Epidermal melanocyte (primary cell): ENCODE data around the gene NRXN3.
A peak's percentile ranks its signal among the peaks of the same experiment; 100 is the strongest.

Source experiments
- DNase-seq: peaks from one replicate; pipeline ENCODE4 v3.0.0; 2011; ENCODE audit warnings: low spot score; ENCODE audit not compliant: insufficient read length

The NRXN3 gene

DNA sequence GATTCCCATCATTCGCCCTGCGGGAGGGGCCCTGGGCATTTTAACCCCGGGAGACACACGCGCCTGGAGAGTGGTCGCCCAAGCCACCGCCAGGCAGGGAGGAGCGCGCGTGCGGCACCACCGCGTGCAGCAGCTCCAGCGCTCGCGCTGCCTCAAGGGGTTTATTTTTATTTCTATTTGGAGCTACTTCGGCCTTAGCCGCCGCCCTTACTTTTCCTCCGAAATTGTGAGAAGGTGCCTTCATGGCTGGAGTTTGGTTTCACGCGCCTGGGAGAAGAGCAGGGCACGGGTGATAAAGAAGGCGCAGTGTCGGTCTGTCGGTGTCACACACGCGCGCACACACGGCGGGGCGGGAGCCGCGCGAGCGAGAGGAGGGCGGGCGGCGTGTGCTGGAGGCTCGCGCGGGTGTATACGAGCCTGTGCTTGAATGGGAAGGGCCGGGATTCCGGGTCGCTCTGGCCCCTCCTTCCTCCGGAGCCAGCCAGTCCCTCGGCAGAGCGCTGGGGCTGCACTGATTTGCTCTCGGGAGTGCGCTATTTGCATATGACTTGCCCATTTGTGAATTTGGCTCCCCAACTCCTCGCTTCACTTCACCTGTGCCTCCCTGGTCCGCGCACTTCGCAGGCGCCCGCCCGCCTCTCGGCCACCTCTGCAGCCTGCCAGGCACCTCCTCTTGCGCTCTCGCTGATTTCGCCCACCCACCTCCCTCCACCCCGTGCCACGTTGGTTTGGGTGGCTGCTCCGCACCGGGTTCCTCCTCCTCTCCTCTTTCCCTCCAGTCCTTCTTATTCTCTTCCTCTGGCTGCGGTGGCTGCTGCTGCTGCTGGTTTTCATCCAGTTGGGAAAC, 1108.8 kb downstream of the NRXN3 start:
- DNase-seq, result peak; percentile 30

DNA sequence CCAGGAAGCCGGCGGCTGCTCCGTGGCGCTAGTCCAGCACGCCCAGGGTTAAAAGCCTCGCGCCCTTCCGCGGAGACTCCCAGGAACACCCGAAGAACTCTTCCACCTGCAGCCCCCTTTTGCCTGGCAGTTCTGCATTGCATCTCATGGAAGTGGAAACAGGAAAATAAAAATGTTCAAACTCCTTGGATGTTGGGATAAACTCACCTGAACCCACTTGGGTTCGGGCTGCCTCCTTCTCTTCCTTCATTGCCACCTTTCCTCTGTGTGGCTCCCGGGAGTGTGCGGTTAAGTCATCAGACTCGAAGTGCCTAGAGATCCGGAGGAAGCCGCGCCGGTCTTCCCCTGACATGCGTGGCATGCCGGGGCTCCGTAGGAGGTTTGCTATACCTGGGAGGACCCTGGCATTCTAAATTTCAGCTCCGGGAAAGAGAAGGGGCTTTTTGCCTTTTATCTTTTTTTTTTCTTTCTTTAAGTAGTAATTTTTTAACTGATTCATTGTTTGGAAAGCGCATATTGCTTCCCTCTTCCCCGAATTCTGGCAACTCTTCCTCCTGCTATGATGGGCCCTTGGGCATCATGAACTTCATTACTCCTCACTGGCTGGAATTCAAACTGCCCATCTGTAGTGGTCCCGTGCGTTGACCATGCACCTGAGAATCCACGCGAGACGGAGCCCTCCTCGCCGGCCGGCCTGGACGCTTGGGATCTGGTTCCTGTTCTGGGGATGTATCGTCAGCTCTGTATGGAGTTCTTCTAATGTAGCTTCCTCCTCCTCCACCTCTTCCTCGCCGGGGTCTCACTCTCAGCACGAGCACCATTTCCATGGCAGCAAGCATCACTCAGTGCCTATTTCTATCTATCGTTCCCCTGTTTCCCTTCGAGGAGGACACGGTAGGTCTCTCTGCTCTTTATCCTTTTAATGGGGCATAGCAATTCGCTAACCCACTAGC, 1109.7 kb downstream of the NRXN3 start:
- no peak for DNase-seq

DNA sequence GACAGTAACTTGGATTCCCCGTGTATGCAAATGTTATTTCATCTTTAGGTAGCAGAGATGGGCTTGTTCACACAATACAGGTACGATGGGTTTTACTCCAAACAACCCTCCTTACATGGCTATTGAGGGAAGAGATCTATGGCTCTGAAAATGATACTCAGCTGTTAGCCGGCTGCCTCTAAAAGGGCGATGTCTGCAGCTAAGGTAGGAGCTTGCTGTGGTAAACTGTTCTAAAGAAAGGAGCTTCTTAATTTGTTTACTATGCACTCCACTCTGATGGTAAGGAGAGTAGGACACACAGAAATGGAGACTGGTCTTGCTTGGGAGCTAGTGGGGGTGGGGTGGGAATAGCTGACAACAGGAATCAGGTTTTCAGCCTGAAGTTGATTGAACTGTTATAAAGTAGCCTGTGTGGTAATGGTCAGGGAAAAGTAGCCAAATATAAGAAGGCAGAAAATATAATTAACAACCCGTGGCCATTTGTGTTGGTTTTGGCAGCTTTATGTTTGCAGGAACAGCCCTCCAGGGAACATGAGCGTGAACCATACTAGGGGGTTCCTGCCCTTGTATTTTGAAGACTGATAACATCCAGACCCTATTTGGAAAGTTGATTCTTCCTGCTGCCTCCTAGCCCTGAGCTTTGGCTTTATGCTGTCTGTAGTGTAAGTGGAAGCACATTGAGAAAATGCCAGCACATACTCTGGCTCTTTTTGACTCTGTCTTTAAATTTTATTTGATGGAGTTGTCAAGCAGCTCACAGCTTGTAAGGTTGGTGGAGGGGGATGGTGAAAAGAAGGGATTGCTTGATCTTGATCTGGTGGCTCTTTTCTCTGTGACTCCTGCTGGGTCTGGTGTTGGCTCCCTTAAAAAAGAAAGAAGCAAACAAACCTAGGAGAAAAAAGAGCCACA, 1111.3 kb downstream of the NRXN3 start:
- DNase-seq, result no peak

DNA sequence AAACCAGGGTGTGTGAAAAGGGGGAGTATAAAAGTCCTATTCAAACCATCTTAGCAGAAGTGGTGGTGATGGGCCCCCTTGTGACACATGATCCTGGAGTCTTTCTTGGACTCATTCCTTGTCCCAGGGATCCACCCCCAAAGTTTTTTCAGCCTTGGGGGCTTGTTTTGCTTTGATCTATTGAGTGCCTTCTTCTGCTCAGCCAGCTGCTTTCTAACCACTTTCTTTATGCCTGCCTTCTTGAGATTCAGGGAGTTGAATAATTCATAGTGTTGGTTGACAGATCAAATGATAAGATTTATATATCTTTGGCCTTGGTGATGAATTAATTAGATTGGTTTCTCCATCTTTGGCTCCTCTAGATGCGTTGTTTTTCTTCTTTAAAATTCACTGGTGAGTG, 1114.4 kb downstream of the NRXN3 start:
- DNase-seq, result no peak

DNA sequence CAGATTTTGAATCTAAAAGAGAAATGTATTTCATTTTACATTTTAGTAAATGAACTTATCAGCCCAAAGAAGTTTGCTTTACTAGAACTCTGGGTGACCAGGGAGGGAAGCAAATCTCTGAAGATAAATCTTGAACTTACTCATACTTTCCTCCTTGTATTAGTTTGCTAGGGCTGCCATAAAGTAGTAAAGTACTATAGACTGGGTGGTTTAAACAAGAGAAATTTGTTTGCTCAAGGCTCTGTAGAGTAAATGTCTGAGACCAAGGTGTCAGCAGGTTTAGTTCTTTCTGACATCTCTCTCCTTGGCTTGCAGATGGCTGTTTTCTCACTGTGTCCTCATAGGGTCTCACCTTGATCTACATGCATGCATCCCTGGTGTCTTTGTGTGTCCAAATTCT, 1115.1 kb downstream of the NRXN3 start:
- no peak for DNase-seq

DNA sequence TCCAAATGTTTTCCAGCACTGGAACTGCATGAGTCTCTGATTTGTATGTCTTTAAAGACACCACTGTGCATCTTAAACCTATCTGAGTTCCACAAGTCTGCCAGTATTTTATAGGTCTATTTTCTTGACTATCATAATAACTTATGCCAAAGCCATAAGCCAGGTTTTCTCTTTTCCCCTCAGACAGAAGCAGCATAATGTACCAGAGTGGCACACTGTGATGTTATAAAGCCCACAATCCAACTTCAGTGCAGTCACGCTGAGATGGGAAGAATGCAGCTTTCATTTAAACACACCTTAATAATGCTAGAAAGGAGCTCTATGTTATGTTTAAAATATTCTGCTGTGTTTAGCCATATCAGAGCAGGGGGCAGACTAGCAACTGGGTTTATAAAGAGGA, 1117.8 kb downstream of the NRXN3 start:
- DNase-seq, result no peak

DNA sequence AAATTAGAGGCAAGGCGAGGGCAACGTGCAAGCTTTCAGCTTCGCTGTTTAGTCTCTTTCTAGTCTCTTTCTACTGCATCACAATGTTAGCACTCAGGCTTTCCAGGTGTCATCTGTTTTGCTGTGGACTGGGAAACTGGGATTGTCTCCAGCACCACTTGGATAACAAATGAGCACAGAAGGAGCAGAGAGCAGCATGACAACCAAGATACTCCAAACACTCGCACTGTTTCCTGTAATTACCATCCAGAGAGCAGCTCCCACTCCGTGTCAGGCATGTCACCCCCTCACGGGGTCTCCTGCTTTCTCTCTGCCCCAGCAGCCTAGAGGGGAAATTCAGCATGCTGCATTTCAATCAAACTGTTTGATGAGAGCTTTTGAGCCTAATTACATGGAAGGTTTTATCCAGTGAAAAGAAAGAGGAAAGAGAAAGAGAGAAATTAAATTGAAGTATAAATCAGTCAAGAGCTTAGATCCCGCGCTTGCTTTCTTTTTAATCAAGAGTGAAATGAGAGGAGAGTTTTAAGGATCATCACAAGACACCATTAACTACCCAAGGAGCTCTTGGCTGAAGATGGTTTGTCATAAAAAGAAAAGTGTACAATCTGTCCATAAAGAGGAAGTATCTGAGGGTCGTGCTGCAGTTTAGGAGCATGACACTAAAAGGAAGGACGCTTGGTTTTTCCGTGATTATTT, 1123.5 kb downstream of the NRXN3 start:
- DNase-seq, result no peak

DNA sequence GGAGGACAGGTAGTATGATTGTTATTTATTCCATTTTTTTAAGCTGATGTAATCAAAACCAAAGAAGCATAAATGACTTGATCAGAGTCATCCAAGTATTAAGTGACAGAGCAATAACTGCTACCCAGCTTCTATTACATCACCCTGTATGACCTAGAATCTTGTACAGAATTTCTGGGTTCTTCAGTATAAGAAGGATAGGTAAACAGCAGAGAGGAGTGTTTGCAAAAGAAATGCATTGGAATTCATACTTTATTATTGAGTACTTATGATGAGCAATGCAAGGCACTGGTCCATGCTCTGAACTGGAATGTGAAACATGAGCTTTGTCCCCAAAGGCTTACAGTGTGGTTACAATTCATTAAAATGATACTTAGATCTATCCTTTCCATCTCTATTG, 1124.3 kb downstream of the NRXN3 start:
- no peak for DNase-seq

DNA sequence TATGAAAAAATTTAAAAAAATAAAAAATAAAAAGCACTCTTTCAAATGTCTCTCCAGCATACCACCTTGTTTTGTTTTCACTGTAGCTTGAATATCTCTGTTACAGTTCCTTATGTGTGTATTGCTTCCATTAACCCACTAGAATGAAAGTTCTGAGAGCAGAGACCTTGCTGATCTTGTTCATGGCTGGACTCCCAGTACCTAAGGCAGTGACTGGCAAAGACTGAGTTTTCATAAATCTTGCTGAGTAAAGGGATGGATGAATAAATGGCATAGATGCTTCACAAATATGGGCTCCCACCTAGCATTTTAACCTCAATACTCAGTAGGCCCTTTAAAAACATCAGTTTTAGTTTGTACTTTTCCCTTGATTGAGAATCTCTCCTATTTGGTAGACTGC, 1125.2 kb downstream of the NRXN3 start:
- no peak for DNase-seq

DNA sequence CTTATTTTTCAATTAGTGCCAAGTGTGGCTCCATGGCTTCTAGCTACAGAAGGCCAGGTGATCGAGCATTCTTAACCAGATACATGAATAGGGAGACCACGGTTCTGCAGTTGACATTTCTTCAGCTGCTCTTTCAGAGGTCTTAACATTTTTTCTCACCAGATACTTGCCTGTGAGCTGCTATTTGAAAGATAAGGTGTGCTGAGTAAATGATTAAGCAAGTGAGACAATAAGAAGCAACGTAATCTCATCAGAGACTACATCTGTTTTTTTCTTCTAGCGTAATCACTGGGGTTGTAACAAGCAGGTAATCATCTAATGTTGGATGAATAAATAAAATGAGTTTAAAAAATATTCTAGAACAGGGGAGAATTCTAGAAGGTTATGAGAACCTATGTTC, 1128.2 kb downstream of the NRXN3 start:
- no peak for DNase-seq

DNA sequence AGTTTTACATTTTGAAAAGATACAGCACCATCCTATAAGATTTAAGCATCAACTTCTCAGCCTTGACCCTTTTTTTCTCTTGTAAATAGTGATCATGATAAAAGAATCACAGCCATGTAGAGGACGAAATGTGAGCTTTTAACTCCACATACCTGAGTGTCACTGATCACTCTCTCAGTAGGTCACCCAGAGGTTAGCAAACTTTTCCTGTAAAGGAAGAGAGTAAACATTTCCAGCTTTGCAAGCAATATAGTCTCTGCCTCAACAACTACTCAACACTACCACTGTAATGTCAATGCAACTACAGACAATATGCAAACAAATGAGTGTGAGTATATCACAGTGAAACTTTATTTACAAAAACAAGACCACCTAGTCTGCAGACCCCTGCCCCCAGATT, 1129.0 kb downstream of the NRXN3 start:
- no peak for DNase-seq

DNA sequence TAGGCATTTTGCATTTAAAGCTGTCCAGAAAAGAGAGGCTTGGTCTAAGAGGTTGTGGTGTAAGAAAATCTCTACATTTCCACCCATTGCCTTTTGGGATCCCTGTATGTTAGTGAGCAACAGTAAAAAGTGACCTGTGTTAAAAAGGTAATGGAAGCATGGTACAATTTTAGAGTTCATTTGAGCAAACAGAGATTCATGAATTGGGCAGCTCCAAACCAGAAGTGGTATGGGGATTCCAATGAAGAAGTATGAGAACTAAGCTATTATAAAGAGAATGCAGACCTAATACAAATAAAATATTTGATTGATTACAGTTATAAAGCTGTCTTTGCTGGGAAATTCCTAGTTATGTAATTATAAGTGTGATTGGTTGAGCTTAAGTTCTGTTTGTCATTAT, 1134.1 kb downstream of the NRXN3 start:
- DNase-seq, result no peak

DNA sequence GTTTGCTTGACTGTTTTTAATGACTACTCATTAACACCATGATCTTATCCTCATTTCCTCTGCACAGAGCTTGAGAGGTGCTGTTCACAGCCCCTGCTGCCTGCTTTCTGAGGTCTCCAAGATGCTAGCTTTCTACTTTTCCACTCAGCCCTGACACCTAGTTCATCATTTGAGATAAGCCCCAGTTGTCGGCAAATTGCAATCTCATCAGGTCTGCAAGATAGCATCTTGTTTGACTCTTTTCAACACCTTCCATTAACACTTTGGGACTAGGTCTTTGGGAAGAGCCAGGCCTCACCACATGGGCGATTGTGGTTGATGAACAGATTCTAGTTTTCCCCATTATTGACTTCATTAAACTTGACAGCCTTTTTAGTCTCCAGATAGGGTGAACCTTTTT, 1136.4 kb downstream of the NRXN3 start:
- DNase-seq, result no peak

DNA sequence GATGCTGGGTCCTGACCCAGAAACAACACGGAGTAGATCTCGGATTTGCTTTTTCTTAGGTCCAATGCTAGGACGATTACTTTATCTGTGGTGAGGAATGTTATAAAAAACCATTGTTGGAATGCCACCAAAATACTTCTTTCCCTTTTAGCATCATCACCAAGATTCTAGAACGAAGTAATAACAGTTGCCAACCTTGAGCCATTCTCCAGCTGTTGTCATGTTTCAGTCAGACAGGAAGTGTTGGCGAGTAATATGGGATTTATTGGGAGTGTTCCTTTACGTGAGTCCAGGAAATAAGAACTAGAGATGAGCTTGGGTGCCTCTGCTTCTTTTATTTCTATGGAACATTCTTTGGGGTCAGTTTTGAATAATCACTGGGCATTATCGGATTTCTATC, 1148.2 kb downstream of the NRXN3 start:
- DNase-seq, result no peak

DNA sequence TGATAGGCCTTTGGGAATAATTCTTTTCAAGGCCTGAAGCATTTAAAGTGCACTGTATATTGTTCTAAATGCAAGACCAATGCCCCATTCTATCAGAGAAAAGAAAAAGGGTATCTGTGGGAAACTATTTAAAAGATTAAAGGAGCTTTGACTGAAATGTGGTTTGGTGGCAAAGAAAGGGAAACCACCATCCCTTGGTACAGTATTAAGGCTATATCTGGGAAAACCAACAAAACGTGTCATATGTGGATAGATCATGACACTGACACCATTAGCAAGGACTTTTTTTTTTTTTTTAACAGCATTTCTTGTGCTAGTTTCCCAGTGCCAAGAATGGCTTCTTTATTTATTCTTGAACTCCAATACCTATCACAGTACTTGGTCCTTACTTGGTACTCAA, 1150.4 kb downstream of the NRXN3 start:
- DNase-seq, result no peak

DNA sequence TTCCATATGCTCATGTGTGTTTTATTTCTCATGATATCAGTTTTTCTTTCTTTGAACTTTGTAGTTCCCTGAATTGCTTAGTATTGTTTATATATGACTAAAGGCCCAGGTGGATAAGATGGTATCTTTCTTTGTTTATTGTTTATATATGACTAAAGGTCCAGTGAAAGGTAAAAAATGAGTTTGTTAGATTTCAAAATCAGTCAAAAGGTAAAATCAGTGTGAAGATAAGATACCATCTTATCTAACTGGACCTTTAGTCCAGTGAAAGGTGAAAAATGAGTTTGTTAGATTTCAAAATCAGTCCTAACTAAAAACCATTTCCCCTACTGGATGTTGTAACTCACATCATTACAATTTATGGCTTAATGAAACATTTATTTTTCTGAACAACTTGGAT, 1150.9 kb downstream of the NRXN3 start:
- no peak for DNase-seq

DNA sequence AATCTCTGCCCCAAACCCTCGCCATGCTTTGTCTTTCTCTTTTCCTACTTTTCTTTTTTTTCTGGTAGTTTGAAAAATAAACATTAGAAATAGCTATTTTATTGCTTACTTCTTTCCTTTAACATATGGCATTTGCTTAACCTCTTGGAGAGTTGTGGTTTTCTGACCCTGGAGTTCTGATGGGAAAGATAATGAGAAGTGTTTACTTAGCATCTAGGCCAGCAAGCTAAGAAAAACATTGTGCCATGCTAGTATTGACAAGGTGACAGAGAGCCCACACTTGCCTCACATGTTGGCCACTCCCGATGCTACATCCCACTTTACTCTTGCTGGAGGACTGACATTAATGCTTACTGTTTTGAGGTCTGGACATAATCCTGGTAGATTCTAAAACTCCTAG, 1154.9 kb downstream of the NRXN3 start:
- DNase-seq, result no peak

DNA sequence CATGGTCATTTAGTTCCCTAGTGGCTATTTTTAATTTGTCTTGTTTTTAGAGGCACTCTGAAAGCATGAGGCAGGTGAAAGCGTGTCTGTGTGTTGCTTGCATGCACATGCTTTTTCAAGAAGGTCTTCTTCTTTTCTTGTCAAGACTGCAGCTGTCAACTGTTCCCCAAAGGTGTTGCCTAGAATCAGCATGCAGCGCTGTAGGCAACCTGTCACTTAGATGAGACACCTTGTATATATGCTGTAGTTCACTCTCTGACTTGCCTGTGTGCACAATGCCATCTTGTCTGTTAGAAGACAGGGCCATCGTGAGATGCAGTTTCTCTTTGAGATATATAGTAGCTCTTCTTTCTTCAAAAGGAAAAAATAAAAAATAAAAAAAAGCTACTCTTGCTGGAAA, 1155.4 kb downstream of the NRXN3 start:
- DNase-seq, result no peak

DNA sequence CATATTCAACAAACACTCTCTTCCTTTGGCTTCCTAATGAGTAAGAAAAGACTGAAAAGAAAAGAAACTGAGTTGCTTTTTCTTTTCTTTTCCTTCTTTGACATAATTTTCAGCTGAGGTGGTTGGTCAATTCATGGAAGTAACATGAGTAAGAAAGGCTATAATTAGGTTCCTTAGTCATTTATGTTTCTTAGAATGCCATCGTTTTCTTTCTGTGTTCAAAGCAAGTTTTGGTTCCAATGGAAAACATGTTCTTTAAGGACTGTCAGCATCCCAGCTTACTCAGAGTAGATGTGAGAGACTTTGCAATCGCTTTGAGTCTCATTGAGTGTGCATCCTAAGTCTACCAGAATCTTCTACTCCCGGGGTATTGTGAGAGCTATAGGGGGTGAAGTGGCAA, 1158.7 kb downstream of the NRXN3 start:
- DNase-seq, result no peak

DNA sequence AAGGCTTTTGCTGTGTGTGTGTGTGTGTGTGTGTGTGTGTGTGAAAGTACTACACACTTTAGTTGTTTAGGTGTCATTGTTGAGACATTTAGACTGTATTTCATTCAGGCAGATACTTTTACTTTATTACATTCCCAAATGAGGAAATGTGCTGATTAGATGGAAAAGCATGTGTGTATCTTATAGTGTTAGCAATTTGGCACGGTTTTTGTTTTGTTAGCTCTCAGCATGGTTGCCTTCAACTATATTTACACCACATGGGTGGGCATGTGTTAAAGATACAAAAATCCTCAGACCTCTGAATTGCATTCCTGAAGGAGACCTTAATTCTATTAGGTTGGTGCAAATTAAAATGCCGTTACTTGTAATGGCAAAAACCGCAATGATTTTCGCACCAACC, 1161.7 kb downstream of the NRXN3 start:
- DNase-seq, result no peak
